ENCODE data around the gene HMX1.

DNA sequence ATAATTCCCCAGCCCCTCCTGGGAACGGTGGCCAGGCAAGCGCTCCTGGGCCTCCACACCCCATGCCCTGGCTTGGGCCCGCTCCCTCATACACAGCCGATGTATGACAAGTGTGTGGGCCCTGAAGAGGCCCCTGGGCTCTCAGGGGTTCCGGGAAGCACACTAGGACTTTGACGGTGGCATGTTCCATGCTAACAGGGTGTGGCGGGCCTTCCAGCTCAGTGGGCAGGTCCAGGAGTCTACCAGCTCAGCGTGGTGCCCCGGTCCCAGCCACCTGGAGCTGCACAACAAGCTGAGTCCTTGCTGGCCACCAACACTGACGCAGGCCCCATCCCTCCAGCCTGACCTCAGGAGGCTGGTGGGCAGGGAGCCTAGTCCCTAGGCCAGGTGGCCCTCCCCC lies 24.4 kb upstream of the HMX1 start:
- TF ChIP-seq CTCF (IDR thresholded peaks at IDR 0.05; ENCODE audit: poor library complexity), result no peak
- no peak for TF ChIP-seq EZH2 (IDR thresholded peaks at IDR 0.05; ENCODE audit: borderline replicate concordance)

Data from hepatocyte (in vitro differentiated cells).